ENCODE results near the gene NECAP2.
"Not testable (repeated sequence)": the region's sequence is repeated elsewhere in the genome, so short reads cannot be mapped to it uniquely, and the experiment has no call there.

The NECAP2 gene

GRCh38 chr1:16433030-16433429 lies 7.5 kb upstream of the NECAP2 start:
- DNase-seq = no peak

- no peak for DNase-seq
Observed at GRCh38 chr1:16434007-16434406, 6.5 kb upstream of the NECAP2 start.

- no peak for DNase-seq
Observed at GRCh38 chr1:16434501-16434900, 6.0 kb upstream of the NECAP2 start.

GRCh38 chr1:16436946-16437474 lies 3.5 kb upstream of the NECAP2 start, which contains the start of gene SPATA21:
Gene SPATA21, minus strand, starts transcription at chr1:16437424. Its CDS starts 6,053 bp downstream, at chr1:16431371.
- DNase-seq = no peak

DNA sequence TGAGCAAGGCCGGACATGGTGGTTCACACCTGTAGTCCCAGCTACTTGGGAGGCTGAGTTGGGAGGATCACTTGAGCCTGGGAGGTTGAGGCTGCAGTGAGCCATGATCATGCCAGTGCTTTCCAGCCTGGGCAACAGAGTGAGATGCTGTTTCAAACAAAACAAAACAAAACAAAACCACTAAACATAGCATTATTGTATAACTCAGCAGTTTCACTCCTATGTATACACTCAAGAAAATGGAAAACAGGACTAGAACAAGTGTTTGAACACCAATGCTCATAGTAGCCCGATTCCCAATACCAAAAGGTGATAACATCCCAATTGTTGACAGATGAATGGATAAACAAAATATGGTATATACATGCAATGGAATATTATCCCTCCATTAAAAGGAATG lies 2.0 kb upstream of the NECAP2 start:
- no peak for DNase-seq

DNA sequence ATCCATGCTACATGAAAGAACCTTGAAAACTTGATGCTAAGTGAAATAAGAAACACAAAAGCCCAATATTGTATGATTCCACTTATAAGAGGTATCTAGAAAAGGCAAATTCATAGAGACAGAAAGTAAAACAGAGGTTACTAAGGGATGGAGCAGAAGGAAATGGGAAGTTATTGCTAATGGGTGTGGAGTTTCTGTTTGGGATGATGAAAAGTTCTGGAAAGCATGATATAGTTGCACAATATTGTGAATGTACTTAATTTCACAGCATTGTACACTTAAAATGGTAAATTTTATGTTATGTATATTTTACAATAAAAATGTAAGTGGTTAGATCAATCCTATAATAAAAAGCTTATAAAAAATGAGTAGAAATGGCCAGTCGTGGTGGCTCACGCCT lies 1.6 kb upstream of the NECAP2 start:
- no peak for DNase-seq

GRCh38 chr1:16440131-16440469 lies 424 bp upstream of the NECAP2 start:
- no peak for DNase-seq

DNA sequence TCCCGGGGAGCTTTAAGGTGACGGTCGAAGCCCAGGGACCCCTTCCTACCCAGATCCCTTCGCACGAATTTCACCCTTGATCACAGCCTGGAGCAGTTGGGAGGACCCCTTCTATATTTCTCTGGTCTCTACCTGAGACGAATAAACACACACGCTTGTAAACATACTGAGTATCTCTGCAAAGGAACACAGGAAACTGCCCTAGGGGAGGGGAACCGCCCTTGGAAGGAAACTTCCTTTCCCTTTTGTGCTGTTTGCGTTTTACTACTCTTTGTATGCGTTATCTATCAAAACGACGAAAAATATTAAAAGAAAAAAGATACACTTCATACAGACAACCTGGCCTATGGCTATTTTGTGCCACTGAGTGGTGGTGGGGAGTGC lies 750 bp downstream of the NECAP2 start:
- DNase-seq = no peak

- DNase-seq = no peak
Observed at GRCh38 chr1:16442265-16442664, 1.7 kb downstream of the NECAP2 start.

DNA sequence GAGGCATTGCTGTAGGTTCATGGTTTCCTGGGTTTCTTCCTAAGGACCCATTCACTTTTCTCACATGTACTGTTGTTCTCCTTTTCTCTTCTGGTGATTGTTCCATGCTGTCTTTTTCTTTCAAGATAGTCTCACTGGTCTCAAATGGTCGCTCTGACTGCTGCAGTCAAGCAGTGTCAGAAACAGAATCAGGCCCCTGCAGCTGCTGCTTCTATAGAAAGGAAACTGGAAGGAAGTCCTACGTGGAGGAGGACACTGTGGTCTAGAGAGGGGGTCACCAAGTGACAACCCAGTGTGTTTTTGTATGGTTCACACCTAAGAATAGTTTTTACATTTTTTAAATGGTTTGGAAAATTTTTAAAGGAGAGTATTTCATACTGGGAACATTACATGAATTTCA lies 2.4 kb downstream of the NECAP2 start:
- DNase-seq = no peak

DNA sequence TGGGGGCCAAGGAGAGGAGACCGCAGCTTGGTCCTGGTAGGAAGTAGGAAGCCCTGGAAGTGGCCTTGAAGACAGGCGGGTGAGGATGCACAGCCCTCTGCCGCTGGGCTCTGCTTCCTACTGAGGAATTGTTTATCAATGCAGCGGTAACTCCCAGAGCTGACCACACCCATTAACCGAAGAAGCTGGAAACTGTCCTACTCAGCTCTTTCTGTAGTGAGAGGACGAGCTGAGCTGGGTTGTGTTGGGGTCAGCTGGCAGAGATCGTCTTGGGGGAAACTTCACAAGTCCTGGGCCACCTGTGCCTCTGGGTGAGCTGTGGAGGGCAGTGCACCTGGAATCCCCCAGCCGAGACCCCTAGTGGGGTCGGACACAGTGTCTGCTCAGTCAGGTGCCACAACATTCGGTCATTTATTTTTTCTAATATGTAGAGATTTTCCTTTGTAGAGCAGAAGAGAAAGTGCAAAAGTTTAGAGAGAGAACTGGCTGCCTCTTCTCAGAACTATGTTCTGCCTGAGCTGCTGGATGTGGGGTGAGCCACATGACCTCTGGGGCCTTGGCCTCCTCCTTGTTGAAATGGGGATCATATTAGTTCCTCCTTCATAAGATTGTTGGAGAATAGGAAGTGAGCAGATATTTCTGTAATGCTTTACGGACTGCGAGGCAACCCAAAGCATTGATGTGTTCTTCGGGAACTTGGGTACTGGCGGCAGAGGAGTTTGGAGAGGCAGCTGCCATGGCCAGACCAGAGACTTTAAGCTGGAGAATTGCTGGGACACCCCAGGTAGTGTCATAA lies 3.6 kb downstream of the NECAP2 start:
- DNase-seq = no peak

DNA sequence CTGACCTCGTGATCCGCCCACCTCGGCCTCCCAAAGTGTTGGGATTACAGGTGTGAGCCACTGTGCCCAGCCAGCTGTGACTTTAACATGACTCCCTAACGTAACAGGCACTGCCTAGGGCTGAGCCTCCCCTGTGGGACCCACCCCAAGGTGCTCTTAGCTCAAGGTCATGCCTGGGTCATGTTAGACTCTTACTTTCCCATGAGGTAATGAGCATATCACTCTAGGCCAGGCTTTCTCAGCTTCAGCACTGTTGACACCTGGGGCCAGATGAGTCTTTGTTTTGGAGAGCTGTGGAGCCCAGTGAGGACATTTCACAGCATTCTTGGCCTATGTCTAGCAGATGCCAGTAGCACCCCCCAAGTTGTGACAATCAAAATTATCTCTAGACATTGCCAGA lies 4.5 kb downstream of the NECAP2 start:
- DNase-seq = no peak

GRCh38 chr1:16446116-16446515 lies 5.6 kb downstream of the NECAP2 start:
- no peak for DNase-seq

DNA sequence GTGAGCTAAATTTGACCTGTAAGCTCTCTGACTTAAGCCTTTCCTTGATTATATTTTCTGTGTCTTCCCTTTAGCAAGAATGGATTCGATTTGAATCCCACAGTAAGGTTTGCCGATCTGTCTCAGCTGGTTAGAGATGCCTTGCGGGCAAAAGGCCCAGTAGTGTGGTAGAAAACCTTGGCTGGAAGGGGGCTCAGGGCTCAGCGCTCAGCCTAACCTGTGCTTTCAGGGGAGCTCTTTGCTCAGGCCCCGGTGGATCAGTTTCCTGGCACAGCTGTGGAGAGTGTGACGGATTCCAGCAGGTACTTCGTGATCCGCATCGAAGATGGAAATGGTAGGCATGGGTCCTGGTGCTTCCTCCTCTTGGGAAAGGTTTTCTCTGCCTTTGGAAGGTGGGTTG lies 7.1 kb downstream of the NECAP2 start:
- DNase-seq = no peak

GRCh38 chr1:16449065-16449464 lies 8.5 kb downstream of the NECAP2 start:
- no peak for DNase-seq

DNA sequence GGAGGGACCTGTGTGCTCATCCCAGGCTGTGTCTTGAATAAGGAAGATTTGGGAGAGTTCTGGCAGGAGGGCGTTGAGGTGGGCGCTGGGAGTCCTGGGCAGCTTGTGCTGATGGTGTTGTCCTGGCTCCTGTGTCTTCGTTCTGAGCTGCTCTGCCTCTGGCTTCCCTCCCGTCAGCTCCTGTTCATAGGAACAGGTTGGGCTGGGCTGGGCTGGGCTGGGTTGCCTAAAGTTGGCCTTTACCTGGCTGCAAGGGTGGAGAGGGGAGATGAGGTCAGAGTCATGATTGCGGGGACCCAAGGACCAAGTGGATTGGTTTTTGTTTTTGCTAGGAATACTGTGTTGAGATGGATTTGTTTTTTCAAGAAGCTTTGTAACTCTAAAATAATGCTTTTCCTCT lies 9.1 kb downstream of the NECAP2 start:
- no peak for DNase-seq

- no peak for DNase-seq
Observed at GRCh38 chr1:16450863-16451481, 10.4 kb downstream of the NECAP2 start.

DNA sequence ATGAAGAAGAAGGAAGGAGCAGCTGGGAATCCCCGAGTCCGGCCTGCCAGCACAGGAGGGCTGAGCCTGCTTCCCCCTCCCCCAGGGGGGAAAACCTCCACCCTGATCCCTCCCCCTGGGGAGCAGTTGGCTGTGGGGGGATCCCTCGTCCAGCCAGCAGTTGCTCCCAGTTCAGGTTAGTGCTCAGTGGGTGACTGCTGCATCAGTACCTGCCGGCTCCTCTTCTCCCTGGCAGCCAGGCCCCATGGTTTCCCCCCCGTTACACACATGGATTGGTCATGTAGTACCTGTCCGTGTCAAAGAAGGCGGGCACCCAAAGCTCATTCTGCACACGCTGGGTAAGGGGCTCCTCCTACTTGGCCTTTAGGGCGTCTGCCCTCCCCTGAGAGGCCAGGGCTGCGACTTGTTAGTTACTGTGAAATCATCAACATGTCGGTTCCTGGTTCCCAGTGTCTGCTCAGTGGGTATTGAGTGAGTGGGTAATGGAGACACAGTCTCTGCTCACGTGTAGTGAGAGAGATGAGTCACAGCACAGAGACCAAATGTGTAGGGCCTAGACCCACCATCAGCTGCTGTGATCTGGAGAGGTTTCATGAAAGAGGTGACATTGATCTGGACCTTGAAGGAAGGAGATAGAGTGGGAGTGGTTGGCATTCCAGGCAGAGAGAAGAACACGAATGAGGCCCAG lies 11.5 kb downstream of the NECAP2 start:
- no peak for DNase-seq

DNA sequence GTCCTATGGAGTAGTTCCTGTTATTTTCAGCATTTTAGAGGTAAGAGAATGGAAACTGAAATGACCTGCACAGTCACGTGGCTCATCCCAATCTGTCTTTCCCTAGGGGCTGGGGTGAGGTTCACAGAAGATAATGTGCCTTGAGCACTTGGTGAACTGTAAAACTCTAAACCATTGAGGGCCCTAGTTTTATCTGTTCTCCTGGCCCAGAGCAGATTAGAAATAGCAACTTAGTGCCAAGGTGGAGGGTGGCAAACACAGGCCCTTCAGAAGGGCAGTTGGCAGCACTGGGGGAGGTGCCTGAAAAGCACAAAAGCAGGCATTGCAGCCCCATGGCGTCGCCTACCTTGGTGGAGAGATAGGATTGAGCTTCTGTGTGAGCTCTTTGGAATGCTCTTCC lies 14.4 kb downstream of the NECAP2 start:
- not testable (repeated sequence) for DNase-seq

- not testable (repeated sequence) for DNase-seq
Observed at GRCh38 chr1:16456151-16456550, 15.6 kb downstream of the NECAP2 start.

- DNase-seq = no peak
Observed at GRCh38 chr1:16458831-16459230, 18.3 kb downstream of the NECAP2 start.

GRCh38 chr1:16459352-16459925 lies 18.9 kb downstream of the NECAP2 start:
- no peak for DNase-seq

DNA sequence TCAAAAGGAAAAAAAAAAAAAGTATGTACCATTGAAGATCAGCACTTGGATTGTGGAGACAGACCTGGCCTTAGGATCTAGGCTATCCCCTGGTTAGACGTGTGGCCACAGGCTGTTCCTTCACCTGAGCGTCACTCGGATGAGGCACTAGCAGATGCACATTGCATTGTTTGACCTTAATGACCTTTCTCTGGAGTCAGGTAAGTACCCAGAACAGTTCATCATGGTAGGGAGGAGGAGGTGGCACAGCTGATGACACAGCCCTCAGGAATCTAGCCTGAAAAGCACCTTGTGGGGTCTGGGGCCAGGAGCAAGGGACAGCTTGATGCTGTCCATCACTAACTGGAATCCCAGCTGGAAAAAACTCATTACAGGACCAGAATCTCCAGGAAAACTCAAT lies 21.2 kb downstream of the NECAP2 start:
- no peak for DNase-seq
